ENCODE measurements around the gene PCED1B. TPM values are rescaled to one million over a fixed set of nuclear protein-coding genes. Genes with fewer than 3 reads are reported as not detected.
A peak's percentile ranks its signal among the peaks of the same experiment; 100 is the strongest.

PCED1B gene
- total RNA-seq, 1 donor from 2014 or later, result 65.4 TPM

DNA sequence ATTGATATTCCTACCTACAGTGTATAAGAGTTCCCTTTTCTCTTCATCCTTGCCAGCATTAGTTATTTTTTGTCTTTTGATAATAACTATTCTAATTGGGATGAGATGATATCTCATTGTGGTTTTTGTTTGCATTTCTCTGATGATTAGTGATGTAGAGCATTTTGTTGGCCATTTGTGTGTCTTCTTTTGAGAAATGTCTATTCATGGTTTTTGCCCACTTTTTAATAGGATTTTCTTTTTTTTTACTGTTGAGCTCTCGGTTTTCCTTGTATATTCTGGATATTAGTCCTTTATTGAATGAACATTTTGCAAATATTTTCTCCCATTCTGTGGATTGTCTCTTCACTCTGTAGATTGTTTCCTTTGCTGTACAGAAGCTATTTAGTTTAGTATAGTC, 79.9 kb downstream of the PCED1B start:
- DNase-seq (no peak), ATAC-seq (ENCODE audit: low read depth) (no peak)
- H3K4me3 Mint-ChIP-seq, result no peak overlapping the region
- H3K36me3 Mint-ChIP-seq (ENCODE audit: low read depth), result peaks cover 28% of the 10 kb centered on the region
- H3K27me3 Mint-ChIP-seq, result no peaks in the 10 kb centered on the region
- TF ChIP-seq, protein P1, sequence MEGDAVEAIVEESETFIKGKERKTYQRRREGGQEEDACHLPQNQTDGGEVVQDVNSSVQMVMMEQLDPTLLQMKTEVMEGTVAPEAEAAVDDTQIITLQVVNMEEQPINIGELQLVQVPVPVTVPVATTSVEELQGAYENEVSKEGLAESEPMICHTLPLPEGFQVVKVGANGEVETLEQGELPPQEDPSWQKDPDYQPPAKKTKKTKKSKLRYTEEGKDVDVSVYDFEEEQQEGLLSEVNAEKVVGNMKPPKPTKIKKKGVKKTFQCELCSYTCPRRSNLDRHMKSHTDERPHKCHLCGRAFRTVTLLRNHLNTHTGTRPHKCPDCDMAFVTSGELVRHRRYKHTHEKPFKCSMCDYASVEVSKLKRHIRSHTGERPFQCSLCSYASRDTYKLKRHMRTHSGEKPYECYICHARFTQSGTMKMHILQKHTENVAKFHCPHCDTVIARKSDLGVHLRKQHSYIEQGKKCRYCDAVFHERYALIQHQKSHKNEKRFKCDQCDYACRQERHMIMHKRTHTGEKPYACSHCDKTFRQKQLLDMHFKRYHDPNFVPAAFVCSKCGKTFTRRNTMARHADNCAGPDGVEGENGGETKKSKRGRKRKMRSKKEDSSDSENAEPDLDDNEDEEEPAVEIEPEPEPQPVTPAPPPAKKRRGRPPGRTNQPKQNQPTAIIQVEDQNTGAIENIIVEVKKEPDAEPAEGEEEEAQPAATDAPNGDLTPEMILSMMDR (IDR thresholded peaks at IDR 0.05), result no peak
- H3K27ac Mint-ChIP-seq, result no peak overlapping the region
- CTCF ChIA-PET, result no interaction called here
- peaks cover 14% of the 10 kb centered on the region for H3K4me1 Mint-ChIP-seq
- POLR2A ChIA-PET, result interaction anchor here (0.6 kb wide), 1 partner anchor 19 kb away, joined by 8 read pairs; no protein-coding TSS in a partner anchor
- peaks cover 2% of the 10 kb centered on the region for H3K9me3 Mint-ChIP-seq
- intact Hi-C loops (cut with micrococcal nuclease), result no loop called here

DNA sequence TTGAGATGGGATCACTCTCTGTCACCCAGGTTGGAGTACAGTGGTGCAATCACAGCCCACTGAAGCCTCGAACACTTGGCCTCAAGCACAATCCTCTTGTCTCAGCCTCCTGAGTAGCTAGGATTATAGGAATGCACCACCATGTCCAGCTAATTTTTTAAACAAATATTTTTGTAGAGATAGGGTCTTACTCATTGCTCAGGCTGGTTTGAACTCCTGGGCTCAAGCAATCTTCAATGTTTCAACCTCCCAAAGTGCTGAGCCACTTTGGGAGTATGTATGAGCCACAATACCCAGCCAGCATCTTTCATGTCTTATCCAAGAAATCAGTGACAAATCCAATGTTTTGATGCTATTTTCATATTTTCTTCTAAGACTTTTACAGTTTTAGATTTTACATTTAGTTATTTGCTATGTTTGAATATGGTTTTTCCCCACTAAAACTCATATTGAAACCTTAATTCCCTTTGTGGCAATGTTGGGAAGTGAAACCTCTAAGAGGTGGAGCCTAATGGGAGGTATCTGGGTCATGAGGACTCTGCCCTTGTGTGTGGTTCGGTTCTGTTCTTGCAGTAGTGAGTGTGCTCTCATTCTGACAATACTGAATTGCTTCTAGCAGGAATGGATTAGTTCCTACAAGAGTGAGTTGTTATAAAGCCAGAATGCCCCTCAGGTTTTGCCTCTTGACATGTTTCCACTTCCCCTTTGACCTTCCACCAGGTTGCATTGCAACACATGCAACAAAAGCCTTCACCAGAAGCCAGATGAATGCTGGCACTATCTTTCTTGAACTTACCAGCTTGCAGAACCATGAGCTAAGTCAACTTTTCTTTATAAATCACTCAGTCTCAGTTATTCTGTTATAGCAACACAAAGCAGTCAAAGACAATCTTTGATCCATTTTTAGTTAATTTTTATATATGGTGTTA, 81.2 kb downstream of the PCED1B start:
- ATAC-seq (ENCODE audit: low read depth), result peak; percentile 49
- Mint-ChIP-seq H3K4me1 (peaks cover 14% of the 10 kb centered on the region), H3K27ac (no peak overlapping the region), H3K4me3 (no peak overlapping the region), H3K27me3 (no peaks in the 10 kb centered on the region), H3K9me3 (peaks cover 2% of the 10 kb centered on the region), H3K36me3 (ENCODE audit: low read depth) (peaks cover 30% of the 10 kb centered on the region)
- DNase-seq, result no peak
- TF ChIP-seq, protein P1 (IDR thresholded peaks at IDR 0.05), result no peak
- POLR2A ChIA-PET, result no interaction called here
- intact Hi-C loops (cut with micrococcal nuclease), result no loop called here
- CTCF ChIA-PET, result no interaction called here

DNA sequence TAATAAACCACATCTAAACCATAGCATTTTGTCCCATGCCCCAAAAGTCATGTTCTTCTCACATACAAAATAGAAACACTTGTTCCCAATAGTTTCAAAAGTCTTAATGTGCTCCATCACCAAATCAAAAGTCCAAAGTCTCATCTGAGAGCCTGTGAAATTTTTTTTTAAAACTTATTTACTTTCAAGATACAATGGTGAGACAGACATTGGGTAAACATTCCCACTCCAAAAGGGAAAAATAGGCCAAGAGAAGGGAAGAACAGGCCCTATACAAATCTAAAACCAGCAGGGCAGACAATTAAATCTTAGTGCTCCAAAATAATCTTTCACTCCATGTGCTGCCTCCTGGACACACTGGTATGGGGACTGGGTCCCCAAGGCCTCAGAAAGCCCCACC, 84.7 kb downstream of the PCED1B start:
- Mint-ChIP-seq H3K36me3 (ENCODE audit: low read depth) (peaks cover 35% of the 10 kb centered on the region), H3K4me3 (no peak overlapping the region), H3K27me3 (no peaks in the 10 kb centered on the region), H3K27ac (no peak overlapping the region), H3K9me3 (peaks cover 2% of the 10 kb centered on the region), H3K4me1 (peaks cover 9% of the 10 kb centered on the region)
- no peak for DNase-seq
- intact Hi-C loops (cut with micrococcal nuclease), result no loop called here
- ChIA-PET POLR2A (no interaction called here), CTCF (no interaction called here)
- ATAC-seq (ENCODE audit: low read depth), result no peak
- TF ChIP-seq, protein P1 (IDR thresholded peaks at IDR 0.05), result no peak

DNA sequence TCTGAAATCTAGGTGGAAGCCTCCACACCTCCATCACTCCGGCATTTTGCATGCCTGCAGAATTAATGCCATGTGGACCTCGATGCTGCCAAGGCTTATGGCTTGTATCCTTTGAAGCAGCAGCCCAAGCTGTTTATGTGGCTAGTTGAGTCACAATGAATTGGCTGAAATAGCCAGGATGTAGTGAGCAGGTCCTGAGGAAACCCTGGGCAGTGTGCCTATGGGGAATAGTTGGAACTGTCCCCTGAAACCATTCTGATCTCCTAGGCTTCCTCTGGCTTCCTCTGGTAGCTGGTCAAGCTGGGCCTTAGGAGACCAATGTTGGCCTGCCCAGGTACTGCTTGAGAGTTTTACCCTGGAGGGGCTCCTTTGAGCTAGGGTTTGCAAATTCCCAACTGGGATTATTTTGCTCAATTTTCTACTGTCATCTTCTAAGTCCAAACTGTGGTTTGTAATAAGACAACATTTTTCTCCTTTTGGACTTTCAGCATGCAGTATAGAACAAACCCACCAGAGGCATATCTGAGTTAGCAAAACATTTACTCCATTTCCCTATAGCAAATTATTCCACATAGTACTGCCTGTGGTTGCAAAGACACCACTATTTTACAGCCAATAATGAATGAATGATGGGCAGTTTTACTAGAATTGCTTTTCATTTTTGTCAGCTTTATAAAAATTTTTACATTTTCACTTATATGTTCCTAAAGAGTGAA, 85.5 kb downstream of the PCED1B start:
- H3K36me3 Mint-ChIP-seq (ENCODE audit: low read depth), result peaks cover 29% of the 10 kb centered on the region
- DNase-seq (no peak), ATAC-seq (ENCODE audit: low read depth) (no peak)
- CTCF ChIA-PET, result interaction anchor here (0.5 to 1.7 kb wide), 2 partner anchors 142 to 206 kb away, joined by 3 to 4 read pairs; no protein-coding TSS in a partner anchor
- intact Hi-C loops (cut with micrococcal nuclease), result no loop called here
- peaks cover 9% of the 10 kb centered on the region for H3K4me1 Mint-ChIP-seq
- no peak overlapping the region for H3K4me3 Mint-ChIP-seq
- TF ChIP-seq, protein P1 (IDR thresholded peaks at IDR 0.05), result no peak
- no peaks in the 10 kb centered on the region for H3K27me3 Mint-ChIP-seq
- no peak overlapping the region for H3K27ac Mint-ChIP-seq
- H3K9me3 Mint-ChIP-seq, result peaks cover 2% of the 10 kb centered on the region
- POLR2A ChIA-PET, result no interaction called here

DNA sequence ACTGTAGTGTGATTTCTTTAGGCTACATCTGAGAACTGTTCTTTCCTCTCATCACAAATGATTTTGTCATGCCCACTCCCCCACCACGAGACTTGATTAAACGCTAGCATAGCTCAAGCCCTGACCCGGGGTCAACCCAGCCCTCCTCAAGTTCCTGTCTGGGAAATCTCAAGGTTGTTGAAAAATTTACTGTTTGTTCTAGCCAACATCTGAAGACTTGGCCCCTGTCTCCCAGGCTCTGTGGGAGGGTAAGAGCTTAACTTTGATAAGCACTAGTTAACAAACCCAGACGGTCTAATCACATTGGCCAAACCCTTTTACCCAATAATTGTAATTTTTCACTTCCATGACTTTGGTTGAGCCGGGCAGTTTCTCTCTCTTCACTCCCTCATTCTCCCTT, 86.5 kb downstream of the PCED1B start:
- POLR2A ChIA-PET, result no interaction called here
- DNase-seq (no peak), ATAC-seq (ENCODE audit: low read depth) (no peak)
- peaks cover 3% of the 10 kb centered on the region for H3K4me1 Mint-ChIP-seq
- no peaks in the 10 kb centered on the region for H3K27me3 Mint-ChIP-seq
- TF ChIP-seq, protein P1 (IDR thresholded peaks at IDR 0.05), result no peak
- peaks cover 7% of the 10 kb centered on the region for H3K9me3 Mint-ChIP-seq
- H3K36me3 Mint-ChIP-seq (ENCODE audit: low read depth), result peaks cover 33% of the 10 kb centered on the region
- intact Hi-C loops (cut with micrococcal nuclease), result no loop called here
- no peak overlapping the region for H3K27ac Mint-ChIP-seq
- H3K4me3 Mint-ChIP-seq, result no peak overlapping the region
- CTCF ChIA-PET, result interaction anchor here (0.8 to 1.7 kb wide), 3 partner anchors 10 to 232 kb away, joined by 3 to 4 read pairs (median 4); no protein-coding TSS in a partner anchor

Measured in activated B cell treated with CpG ODN at 0.5 μM for 24 hours (primary cell).